Gastrocnemius medialis (tissue), 4 donors: ENCODE measurements around the gene NEK11.

Experiments used
- POLR2A ChIP-seq, 2 donors: fragments of 450-650 bp; IDR thresholded peaks; one replicate each; pipeline ENCODE4 v1.6.1; 2017; ENCODE audit warnings: antibody characterized with exemption in 2 of 2, mild to moderate bottlenecking in 2 of 2, moderate library complexity in 2 of 2
- TF ChIP-seq, protein P1 (sequence below), 5 experiments: fragments of 450-650 bp in 3 of 5; fragments of 200-600 bp in 2 of 5; sonication (generic) in 2 of 5; IDR thresholded peaks in 4 of 5; conservative IDR thresholded peaks in 1 of 5; 1 replicate in 4 of 5; 2 replicates in 1 of 5; pipeline ENCODE4 v1.5.1; 2016 to 2019; ENCODE audit warnings: antibody characterized with exemption in 5 of 5, mild to moderate bottlenecking in 3 of 5, moderate library complexity in 3 of 5

DNA sequence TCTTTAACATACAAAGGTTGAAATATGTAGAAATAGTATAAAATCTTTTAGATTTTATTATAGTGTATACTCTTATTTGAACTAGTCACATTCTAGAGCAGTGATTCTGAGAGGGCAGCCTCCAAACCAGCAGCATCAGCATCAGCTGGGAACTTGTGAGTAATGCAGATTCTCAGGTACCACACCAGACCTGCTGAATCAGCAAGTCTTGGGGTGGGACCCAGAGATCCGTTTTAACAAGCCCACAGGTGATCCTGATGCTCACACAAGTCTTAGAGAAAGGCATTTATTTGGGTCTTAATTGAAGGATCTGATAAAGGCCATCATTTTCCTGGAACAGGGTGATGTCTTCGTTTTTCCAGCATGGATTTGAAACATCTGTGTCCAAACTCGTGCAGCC, 195.9 kb downstream of the NEK11 start:
- TF ChIP-seq, protein P1, sequence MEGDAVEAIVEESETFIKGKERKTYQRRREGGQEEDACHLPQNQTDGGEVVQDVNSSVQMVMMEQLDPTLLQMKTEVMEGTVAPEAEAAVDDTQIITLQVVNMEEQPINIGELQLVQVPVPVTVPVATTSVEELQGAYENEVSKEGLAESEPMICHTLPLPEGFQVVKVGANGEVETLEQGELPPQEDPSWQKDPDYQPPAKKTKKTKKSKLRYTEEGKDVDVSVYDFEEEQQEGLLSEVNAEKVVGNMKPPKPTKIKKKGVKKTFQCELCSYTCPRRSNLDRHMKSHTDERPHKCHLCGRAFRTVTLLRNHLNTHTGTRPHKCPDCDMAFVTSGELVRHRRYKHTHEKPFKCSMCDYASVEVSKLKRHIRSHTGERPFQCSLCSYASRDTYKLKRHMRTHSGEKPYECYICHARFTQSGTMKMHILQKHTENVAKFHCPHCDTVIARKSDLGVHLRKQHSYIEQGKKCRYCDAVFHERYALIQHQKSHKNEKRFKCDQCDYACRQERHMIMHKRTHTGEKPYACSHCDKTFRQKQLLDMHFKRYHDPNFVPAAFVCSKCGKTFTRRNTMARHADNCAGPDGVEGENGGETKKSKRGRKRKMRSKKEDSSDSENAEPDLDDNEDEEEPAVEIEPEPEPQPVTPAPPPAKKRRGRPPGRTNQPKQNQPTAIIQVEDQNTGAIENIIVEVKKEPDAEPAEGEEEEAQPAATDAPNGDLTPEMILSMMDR (IDR thresholded peaks at IDR 0.05 in 4 of 5, conservative IDR thresholded peaks at IDR 0.05 in 1 of 5), result no peak
- TF ChIP-seq POLR2A (IDR thresholded peaks at IDR 0.05), result no peak
